Thymus (tissue), 11 donors: Measurements from ENCODE around the gene GRPEL2. TPM values are rescaled to one million over a fixed set of nuclear protein-coding genes. Genes with fewer than 3 reads are reported as not detected.

Experiments used
- DNase-seq, 9 donors: peaks; one replicate each; pipeline ENCODE4 v3.0.0-alpha.2; 2013; ENCODE audit warnings: low spot score in 9 of 9, low read depth in 6 of 9, missing footprints in 1 of 9
- H3K27ac ChIP-seq, 2 donors: one replicate each; pipeline ENCODE4 v1.5.1; 2013; ENCODE audit warnings: control low read depth in 1 of 2, low read depth in 1 of 2, low read length in 1 of 2, mild to moderate bottlenecking in 1 of 2, moderate library complexity in 1 of 2
- H3K27me3 ChIP-seq, 2 donors: one replicate each; pipeline ENCODE4 v1.5.1; 2013; ENCODE audit warnings: low read length in 1 of 2; ENCODE audit not compliant: control insufficient read depth in 2 of 2, insufficient read depth in 1 of 2
- H3K36me3 ChIP-seq, 2 donors: one replicate each; pipeline ENCODE4 v1.5.1; 2013; ENCODE audit warnings: low read length in 1 of 2, mild to moderate bottlenecking in 1 of 2, moderate library complexity in 1 of 2; ENCODE audit not compliant: control insufficient read depth in 2 of 2, insufficient read depth in 2 of 2
- H3K4me1 ChIP-seq, 2 donors: one replicate each; pipeline ENCODE4 v1.5.1; 2013; ENCODE audit warnings: low read length in 2 of 2; ENCODE audit not compliant: control insufficient read depth in 2 of 2, insufficient read depth in 2 of 2
- H3K4me3 ChIP-seq, 2 donors: one replicate each; pipeline ENCODE4 v1.5.1; 2013; ENCODE audit warnings: low read length in 2 of 2, control low read depth in 1 of 2, mild to moderate bottlenecking in 1 of 2
- H3K9me3 ChIP-seq, 2 donors: one replicate each; pipeline ENCODE4 v1.5.1; 2013; ENCODE audit warnings: low read length in 1 of 2, mild to moderate bottlenecking in 1 of 2; ENCODE audit not compliant: control insufficient read depth in 2 of 2, insufficient read depth in 1 of 2
- WGBS: extraction: QIAGEN DNeasy Blood & Tissue Kit; methylation state at CpG from one replicate; pipeline ENCODE4 v1.1.7; 2013; 5-methylcytosine and 5-hydroxymethylcytosine counted together
- polyA plus RNA-seq: library from polyadenylated mRNA; stranded (reverse); fragments of 200-250 nt; gene quantifications from one replicate; pipeline ENCODE4 v1.2.3, GENCODE V29; 2013
- total RNA-seq: library from RNA; stranded (reverse); fragments of 120-200 nt; gene quantifications from one replicate; pipeline ENCODE4 v1.2.4, GENCODE V29; 2013
- donor health status: healthy.

The GRPEL2 gene
- total and polyA plus RNA-seq, 2 donors = 9.5 to 13.2 TPM

- no peak overlapping the region for H3K4me3 ChIP-seq
- WGBS = 71% methylated on average over 14 of the region's 14 CpGs
- peaks cover 0 to 6% of the 10 kb centered on the region in 2 donors for H3K4me1 ChIP-seq
- no peaks in the 10 kb centered on the region for H3K27me3 ChIP-seq
- no peaks in the 10 kb centered on the region for H3K9me3 ChIP-seq
- no peak overlapping the region for H3K27ac ChIP-seq
- H3K36me3 ChIP-seq = no peaks in the 10 kb centered on the region
- DNase-seq = peak in 3 of 9 donors; percentile 70 to 76 (median 75)
Measured at GRCh38 chr5:149367249-149367971, 22.1 kb downstream of the GRPEL2 start.

GRCh38 chr5:149367972-149368645 lies 22.8 kb downstream of the GRPEL2 start:
- Histone ChIP-seq H3K36me3 (no peaks in the 10 kb centered on the region), H3K27ac (no peak overlapping the region), H3K27me3 (no peaks in the 10 kb centered on the region), H3K9me3 (no peaks in the 10 kb centered on the region), H3K4me1 (peaks cover 0 to 6% of the 10 kb centered on the region in 2 donors), H3K4me3 (no peak overlapping the region)
- WGBS = 96% methylated on average over 22 of the region's 22 CpGs
- no peak for DNase-seq

GRCh38 chr5:149370878-149371277 lies 25.6 kb downstream of the GRPEL2 start:
- no peak for DNase-seq
- Histone ChIP-seq H3K4me1 (peaks cover 0 to 6% of the 10 kb centered on the region in 2 donors), H3K36me3 (no peaks in the 10 kb centered on the region), H3K4me3 (no peak overlapping the region), H3K27me3 (no peaks in the 10 kb centered on the region), H3K9me3 (no peaks in the 10 kb centered on the region), H3K27ac (no peak overlapping the region)
- WGBS = 98% methylated on average over 2 of the region's 2 CpGs

- WGBS = 49% methylated on average over 12 of the region's 12 CpGs
- peaks cover 0 to 6% of the 10 kb centered on the region in 2 donors for H3K4me1 ChIP-seq
- H3K27ac ChIP-seq = no peak overlapping the region
- H3K9me3 ChIP-seq = no peaks in the 10 kb centered on the region
- no peaks in the 10 kb centered on the region for H3K27me3 ChIP-seq
- DNase-seq = peak in 5 of 9 donors; percentile 63 to 75 (median 70)
- H3K36me3 ChIP-seq = no peaks in the 10 kb centered on the region
- H3K4me3 ChIP-seq = no peak overlapping the region
Measured at GRCh38 chr5:149371296-149371962, 26.1 kb downstream of the GRPEL2 start.

GRCh38 chr5:149372076-149372795 lies 26.9 kb downstream of the GRPEL2 start:
- no peak overlapping the region for H3K27ac ChIP-seq
- H3K9me3 ChIP-seq = no peaks in the 10 kb centered on the region
- H3K36me3 ChIP-seq = no peaks in the 10 kb centered on the region
- H3K27me3 ChIP-seq = no peaks in the 10 kb centered on the region
- WGBS = 99% methylated on average over 4 of the region's 4 CpGs
- H3K4me3 ChIP-seq = no peak overlapping the region
- peaks cover 0 to 6% of the 10 kb centered on the region in 2 donors for H3K4me1 ChIP-seq
- no peak for DNase-seq

- Histone ChIP-seq H3K9me3 (no peaks in the 10 kb centered on the region), H3K4me3 (no peak overlapping the region), H3K4me1 (peaks cover 0 to 4% of the 10 kb centered on the region in 2 donors), H3K27me3 (no peaks in the 10 kb centered on the region), H3K36me3 (no peaks in the 10 kb centered on the region), H3K27ac (no peak overlapping the region)
- DNase-seq = no peak
- 98% methylated on average over 3 of the region's 3 CpGs for WGBS
Measured at GRCh38 chr5:149372932-149373331, 27.6 kb downstream of the GRPEL2 start.

- no peaks in the 10 kb centered on the region for H3K36me3 ChIP-seq
- no peak overlapping the region for H3K27ac ChIP-seq
- H3K4me3 ChIP-seq = no peak overlapping the region
- no peak for DNase-seq
- WGBS = 98% methylated on average over 20 of the region's 20 CpGs
- H3K9me3 ChIP-seq = no peaks in the 10 kb centered on the region
- H3K27me3 ChIP-seq = no peaks in the 10 kb centered on the region
- H3K4me1 ChIP-seq = peaks cover 0 to 4% of the 10 kb centered on the region in 2 donors
Measured at GRCh38 chr5:149374303-149374702, 29.0 kb downstream of the GRPEL2 start.

- Histone ChIP-seq H3K27ac (no peak overlapping the region), H3K4me1 (peaks cover 0 to 4% of the 10 kb centered on the region in 2 donors)
- no peak for DNase-seq
Measured at GRCh38 chr5:149374801-149375200, 29.5 kb downstream of the GRPEL2 start.

More at GRCh38 chr5:149374801-149375200, 29.5 kb downstream of the GRPEL2 start:
- no peaks in the 10 kb centered on the region for H3K9me3 ChIP-seq
- WGBS = 99% methylated on average over 3 of the region's 3 CpGs
- no peaks in the 10 kb centered on the region for H3K36me3 ChIP-seq
- no peak overlapping the region for H3K4me3 ChIP-seq
- H3K27me3 ChIP-seq = no peaks in the 10 kb centered on the region
